Loucy (cell line): ENCODE results near the gene TGFB1I1.
A peak's percentile ranks its signal among the peaks of the same experiment; 100 is the strongest.

ENCODE experiments used
- H2AFZ ChIP-seq: fragments of 200-600 bp; sonication (generic); 2 replicates; pipeline ENCODE4 v1.6.0; 2016; ENCODE audit warnings: antibody characterized with exemption, mild to moderate bottlenecking, low read length, moderate library complexity
- H3F3A ChIP-seq: fragments of 200-600 bp; 2 replicates; pipeline ENCODE4 v1.6.0; 2016; ENCODE audit warnings: antibody characterized with exemption, low read depth, mild to moderate bottlenecking
- H3K27me3 ChIP-seq: fragments of 200-600 bp; sonication (generic); 2 replicates; pipeline ENCODE4 v1.6.1; 2014; ENCODE audit warnings: low read length, mild to moderate bottlenecking; ENCODE audit not compliant: insufficient read depth, poor library complexity, severe bottlenecking
- H3K36me3 ChIP-seq: fragments of 200-600 bp; sonication (generic); 2 replicates; pipeline ENCODE4 v1.6.1; 2016; ENCODE audit warnings: low read length; ENCODE audit not compliant: insufficient read depth
- H3K4me1 ChIP-seq: fragments of 200-600 bp; sonication (generic); 2 replicates; pipeline ENCODE4 v1.5.1; 2014; ENCODE audit warnings: low read length, mild to moderate bottlenecking; ENCODE audit not compliant: insufficient read depth, poor library complexity, severe bottlenecking
- H3K4me2 ChIP-seq: fragments of 200-600 bp; sonication (generic); 2 replicates; pipeline ENCODE4 v1.6.0; 2014; ENCODE audit warnings: antibody characterized with exemption, low read length, low read depth, mild to moderate bottlenecking; ENCODE audit not compliant: poor library complexity, severe bottlenecking
- H3K4me3 ChIP-seq: fragments of 200-600 bp; sonication (generic); 2 replicates; pipeline ENCODE4 v1.5.1; 2014; ENCODE audit warnings: low read length, mild to moderate bottlenecking, mixed read lengths; ENCODE audit not compliant: poor library complexity, severe bottlenecking
- H3K79me2 ChIP-seq: fragments of 200-600 bp; sonication (generic); 2 replicates; pipeline ENCODE4 v1.6.1; 2014; ENCODE audit warnings: low read length; ENCODE audit not compliant: insufficient read depth
- H3K9ac ChIP-seq: fragments of 200-600 bp; sonication (generic); 2 replicates; pipeline ENCODE4 v1.6.0; 2014; ENCODE audit warnings: mild to moderate bottlenecking, low read depth, low read length, moderate library complexity; ENCODE audit not compliant: poor library complexity, severe bottlenecking
- H3K9me2 ChIP-seq: fragments of 200-600 bp; sonication (generic); replicated peaks from 2 replicates; pipeline ENCODE4 v1.6.1; 2016; ENCODE audit warnings: low read depth, low read length, mixed read lengths
- H3K9me3 ChIP-seq: fragments of 200-600 bp; sonication (generic); 2 replicates; pipeline ENCODE4 v1.6.1; 2014; ENCODE audit warnings: mild to moderate bottlenecking, antibody characterized with exemption, low read length, low read depth; ENCODE audit not compliant: insufficient read depth
- H4K20me1 ChIP-seq: fragments of 200-600 bp; sonication (generic); 2 replicates; pipeline ENCODE4 v1.6.0; 2014; ENCODE audit warnings: antibody characterized with exemption, low read length, mild to moderate bottlenecking; ENCODE audit not compliant: insufficient read depth, poor library complexity, severe bottlenecking
- CTCF ChIP-seq: fragments of 200-600 bp; sonication (generic); conservative IDR thresholded peaks from 2 replicates; pipeline ENCODE4 v1.5.1; 2014; ENCODE audit warnings: mild to moderate bottlenecking, antibody characterized with exemption, low read length
- EZH2phosphoT487 ChIP-seq: fragments of 200-600 bp; IDR thresholded peaks from 2 replicates; pipeline ENCODE4 v1.6.1; 2018; ENCODE audit warnings: antibody characterized with exemption, mild to moderate bottlenecking, moderate library complexity, borderline replicate concordance

The TGFB1I1 gene

GRCh38 chr16:31470615-31471014 lies 1.3 kb upstream of the TGFB1I1 start:
- Histone ChIP-seq H4K20me1 (no peaks in the 10 kb centered on the region), H3K27me3 (no peaks in the 10 kb centered on the region), H3K9ac (no peak overlapping the region), H3F3A (no peaks in the 10 kb centered on the region; the same call in 1 of the 2 replicates), H3K4me1 (peaks cover 28% of the 10 kb centered on the region), H2AFZ (no peak overlapping the region), H3K36me3 (peaks cover 3% of the 10 kb centered on the region; the same call in 1 of the 2 replicates), H3K4me2 (no peak overlapping the region), H3K9me3 (no peaks in the 10 kb centered on the region), H3K9me2 (no peaks in the 10 kb centered on the region), H3K79me2 (peaks cover 16% of the 10 kb centered on the region; the same call in 1 of the 2 replicates), H3K4me3 (no peak overlapping the region)
- TF ChIP-seq EZH2phosphoT487 (no peak), CTCF (no peak)

GRCh38 chr16:31471241-31471874 lies 594 bp upstream of the TGFB1I1 start:
- no peaks in the 10 kb centered on the region; the same call in 1 of the 2 replicates for H3F3A ChIP-seq
- H3K4me3 ChIP-seq = no peak overlapping the region
- no peak overlapping the region for H3K9ac ChIP-seq
- TF ChIP-seq EZH2phosphoT487 = no peak
- no peak for TF ChIP-seq CTCF
- H3K9me3 ChIP-seq = no peaks in the 10 kb centered on the region
- H3K27me3 ChIP-seq = no peaks in the 10 kb centered on the region
- H4K20me1 ChIP-seq = no peaks in the 10 kb centered on the region
- no peak overlapping the region for H3K4me2 ChIP-seq
- peaks cover 34% of the 10 kb centered on the region for H3K4me1 ChIP-seq
- H2AFZ ChIP-seq = no peak overlapping the region
- H3K79me2 ChIP-seq = peaks cover 17% of the 10 kb centered on the region; the same call in 1 of the 2 replicates
- no peaks in the 10 kb centered on the region; the same call in 1 of the 2 replicates for H3K36me3 ChIP-seq
- no peaks in the 10 kb centered on the region for H3K9me2 ChIP-seq

- no peak overlapping the region for H3K4me2 ChIP-seq
- H3K79me2 ChIP-seq = peaks cover 15% of the 10 kb centered on the region; the same call in 1 of the 2 replicates
- no peak overlapping the region for H3K4me3 ChIP-seq
Measured at GRCh38 chr16:31472709-31473203, 804 bp downstream of the TGFB1I1 start.

More at GRCh38 chr16:31472709-31473203, 804 bp downstream of the TGFB1I1 start:
- H3K36me3 ChIP-seq = no peaks in the 10 kb centered on the region
- H3F3A ChIP-seq = peaks cover 3% of the 10 kb centered on the region; the same call in 1 of the 2 replicates
- no peaks in the 10 kb centered on the region for H4K20me1 ChIP-seq
- TF ChIP-seq EZH2phosphoT487 (no peak), CTCF (0 out of 2 replicates have a peak, but pooled peaks have one; percentile 28)
- H3K9me2 ChIP-seq = no peaks in the 10 kb centered on the region
- no peak overlapping the region for H2AFZ ChIP-seq
- H3K9me3 ChIP-seq = no peaks in the 10 kb centered on the region
- H3K4me1 ChIP-seq = peaks cover 26% of the 10 kb centered on the region
- no peaks in the 10 kb centered on the region for H3K27me3 ChIP-seq
- H3K9ac ChIP-seq = no peak overlapping the region
